Tibial artery (tissue), 4 donors: Measurements from ENCODE around the gene ZSCAN5C.
A peak's percentile ranks its signal among the peaks of the same experiment; 100 is the strongest.
"Not testable (repeated sequence)": the region's sequence is repeated elsewhere in the genome, so short reads cannot be mapped to it uniquely, and the experiment has no call there.

ENCODE experiments used
- DNase-seq, 2 donors: peaks; one replicate each; pipeline ENCODE4 v3.0.0-alpha.2; 2019
- H3K27ac ChIP-seq, 2 donors: fragments of 200-600 bp; sonication (generic) in 1 of 2; 1 replicate in 1 of 2; 2 replicates in 1 of 2; pipeline ENCODE4 v1.5.1; 2018 to 2019; ENCODE audit warnings: mild to moderate bottlenecking in 1 of 2
- H3K27me3 ChIP-seq, 2 donors: fragments of 200-600 bp; sonication (generic) in 1 of 2; one replicate each; pipeline versions ENCODE4 v1.5.1 to v1.6.0; 2016 to 2019
- H3K36me3 ChIP-seq, 3 donors: fragments of 200-600 bp; sonication (generic) in 2 of 3; one replicate each; pipeline ENCODE4 v1.5.1; 2016 to 2019; ENCODE audit warnings: mild to moderate bottlenecking in 2 of 3
- H3K4me1 ChIP-seq, 4 donors: fragments of 200-600 bp; sonication (generic) in 2 of 4; 1 replicate in 3 of 4; 2 replicates in 1 of 4; pipeline ENCODE4 v1.5.1; 2016 to 2019
- H3K4me3 ChIP-seq, 2 donors: fragments of 200-600 bp; sonication (generic) in 1 of 2; 1 replicate in 1 of 2; 2 replicates in 1 of 2; pipeline ENCODE4 v1.5.1; 2018 to 2019; ENCODE audit warnings: mild to moderate bottlenecking in 2 of 2
- H3K9me3 ChIP-seq, 3 donors: fragments of 200-600 bp; sonication (generic) in 1 of 3; one replicate each; pipeline ENCODE4 v1.5.1; 2016 to 2019
- intact Hi-C: fragments of 100-400 bp; cut with DNase I; formaldehyde crosslinking; loops from one replicate; pipeline ENCODE4 v1.15.0; 2023; ENCODE audit warnings: low total_unique reads
- TF ChIP-seq, protein P1 (sequence below), 2 experiments: fragments of 200-600 bp in 1 of 2; fragments of 450-650 bp in 1 of 2; IDR thresholded peaks; one replicate each; pipeline ENCODE4 v1.5.1; 2017 to 2019; ENCODE audit warnings: antibody characterized with exemption in 2 of 2, mild to moderate bottlenecking in 1 of 2, moderate library complexity in 1 of 2

ZSCAN5C gene

DNA sequence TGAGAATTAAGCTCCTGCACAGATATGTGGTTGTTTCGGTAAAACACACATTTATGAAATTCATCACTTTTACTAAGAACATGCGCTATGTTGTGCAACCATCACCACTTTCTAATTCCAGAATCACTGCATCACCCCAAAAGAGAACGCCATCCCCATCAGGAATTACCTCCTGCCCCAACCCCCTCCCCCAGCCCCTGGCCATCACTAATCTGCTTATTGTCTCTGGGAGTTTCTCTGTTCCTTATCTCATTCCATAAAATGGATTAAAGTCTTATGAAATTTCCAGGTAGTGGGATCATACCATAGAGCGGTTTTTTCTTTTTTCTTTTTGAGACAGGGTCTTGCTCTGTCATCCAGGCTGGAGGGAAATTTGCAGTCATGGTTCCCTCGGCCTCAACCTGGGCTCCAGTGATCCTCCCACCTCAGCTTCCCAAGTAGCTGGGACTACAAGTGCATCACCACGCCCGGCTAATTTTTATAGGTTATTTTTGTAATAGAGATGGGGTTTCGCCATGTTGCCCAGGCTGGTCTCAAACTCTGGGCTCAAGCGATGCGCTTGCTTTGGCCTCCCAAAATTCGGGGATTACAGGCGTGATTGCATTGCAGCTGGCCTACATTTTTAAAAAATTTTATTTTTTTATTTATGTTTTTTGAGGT, 8.0 kb upstream of the ZSCAN5C start:
- Histone ChIP-seq H3K4me1 (no peaks in the 10 kb centered on the region), H3K27ac (no peak overlapping the region), H3K36me3 (no peaks in the 10 kb centered on the region), H3K27me3 (no peaks in the 10 kb centered on the region), H3K9me3 (no peaks in the 10 kb centered on the region), H3K4me3 (no peak overlapping the region)
- intact Hi-C loops = no loop called here
- TF ChIP-seq, protein P1, sequence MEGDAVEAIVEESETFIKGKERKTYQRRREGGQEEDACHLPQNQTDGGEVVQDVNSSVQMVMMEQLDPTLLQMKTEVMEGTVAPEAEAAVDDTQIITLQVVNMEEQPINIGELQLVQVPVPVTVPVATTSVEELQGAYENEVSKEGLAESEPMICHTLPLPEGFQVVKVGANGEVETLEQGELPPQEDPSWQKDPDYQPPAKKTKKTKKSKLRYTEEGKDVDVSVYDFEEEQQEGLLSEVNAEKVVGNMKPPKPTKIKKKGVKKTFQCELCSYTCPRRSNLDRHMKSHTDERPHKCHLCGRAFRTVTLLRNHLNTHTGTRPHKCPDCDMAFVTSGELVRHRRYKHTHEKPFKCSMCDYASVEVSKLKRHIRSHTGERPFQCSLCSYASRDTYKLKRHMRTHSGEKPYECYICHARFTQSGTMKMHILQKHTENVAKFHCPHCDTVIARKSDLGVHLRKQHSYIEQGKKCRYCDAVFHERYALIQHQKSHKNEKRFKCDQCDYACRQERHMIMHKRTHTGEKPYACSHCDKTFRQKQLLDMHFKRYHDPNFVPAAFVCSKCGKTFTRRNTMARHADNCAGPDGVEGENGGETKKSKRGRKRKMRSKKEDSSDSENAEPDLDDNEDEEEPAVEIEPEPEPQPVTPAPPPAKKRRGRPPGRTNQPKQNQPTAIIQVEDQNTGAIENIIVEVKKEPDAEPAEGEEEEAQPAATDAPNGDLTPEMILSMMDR (IDR thresholded peaks at IDR 0.05) = no peak
- DNase-seq = no peak

DNA sequence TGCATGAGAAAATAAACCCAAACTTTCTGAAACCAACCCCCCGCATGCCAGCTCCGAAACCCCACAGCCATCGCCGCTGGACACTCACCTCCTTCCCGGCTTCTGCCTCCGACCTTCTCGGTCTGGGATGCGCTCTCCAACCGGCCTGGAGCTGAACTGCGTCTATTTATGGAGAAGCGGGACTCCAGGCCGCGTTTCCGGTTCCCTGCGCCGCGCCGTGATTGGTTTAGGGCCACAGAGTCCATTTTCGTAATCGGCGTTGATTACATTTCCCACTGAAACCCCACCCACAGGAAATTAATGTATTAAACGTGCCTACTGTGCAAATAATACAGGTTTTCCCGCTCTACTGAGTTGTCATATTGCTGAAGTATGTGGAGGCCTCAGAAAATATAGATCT, 4.4 kb upstream of the ZSCAN5C start, which contains the start of gene ZSCAN5B:
Gene ZSCAN5B (minus strand): TSS at position 138 of the 400 bp plus-strand sequence. CDS start 4,731 bp downstream, outside the sequence.
- DNase-seq, intact Hi-C loops, H3K27me3 ChIP-seq, H3K27ac ChIP-seq, H3K36me3 ChIP-seq, H3K4me1 ChIP-seq, H3K4me3 ChIP-seq, H3K9me3 ChIP-seq: not testable (repeated sequence)

DNA sequence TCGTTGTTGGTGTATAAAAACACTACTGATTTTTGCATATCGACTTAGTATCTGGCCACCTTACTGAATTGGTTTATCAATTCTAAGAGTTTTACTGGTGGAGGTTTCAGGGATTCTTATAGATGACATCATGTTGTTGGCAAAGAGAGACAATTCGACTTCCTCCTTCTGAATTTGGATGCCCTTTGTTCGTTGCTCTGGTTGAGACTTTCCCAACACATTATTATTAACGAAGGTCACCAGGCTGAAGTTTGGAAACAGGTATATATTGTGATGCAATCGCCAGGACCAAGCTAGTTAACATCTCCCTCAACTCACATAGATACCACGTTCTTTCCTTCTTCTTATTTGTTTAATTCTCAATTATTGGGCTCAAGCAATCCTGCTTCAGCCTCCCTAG, 2.4 kb upstream of the ZSCAN5C start:
- no peaks in the 10 kb centered on the region for H3K36me3 ChIP-seq
- TF ChIP-seq, protein P1 (IDR thresholded peaks at IDR 0.05) = no peak
- no peak for DNase-seq
- H3K27ac ChIP-seq = no peak overlapping the region
- H3K4me3 ChIP-seq = no peak overlapping the region
- no peaks in the 10 kb centered on the region for H3K4me1 ChIP-seq
- intact Hi-C loops = no loop called here
- no peaks in the 10 kb centered on the region for H3K27me3 ChIP-seq
- H3K9me3 ChIP-seq = no peaks in the 10 kb centered on the region

DNA sequence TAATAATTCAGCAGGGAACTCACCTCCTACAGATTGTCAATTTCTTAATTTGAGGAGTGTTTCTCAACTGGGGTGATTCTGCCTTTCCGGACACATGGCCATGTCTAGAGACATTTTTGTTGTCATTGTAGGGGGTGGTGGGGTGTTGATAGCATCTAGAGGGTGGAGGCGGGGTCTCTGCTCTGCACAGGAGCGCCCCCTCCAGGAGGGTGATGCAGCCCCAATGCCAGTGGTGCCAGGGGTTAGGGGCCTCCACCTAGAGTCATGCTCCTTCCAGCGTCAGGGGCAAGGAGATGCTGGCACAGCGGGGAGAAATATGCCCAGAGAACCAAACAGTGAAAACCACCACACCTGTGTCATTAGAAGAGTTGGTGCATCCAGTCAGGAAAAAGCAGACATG, 5.5 kb downstream of the ZSCAN5C start:
- H3K27ac ChIP-seq, H3K9me3 ChIP-seq, H3K4me1 ChIP-seq, intact Hi-C loops, H3K36me3 ChIP-seq, H3K4me3 ChIP-seq, H3K27me3 ChIP-seq, DNase-seq: not testable (repeated sequence)

DNA sequence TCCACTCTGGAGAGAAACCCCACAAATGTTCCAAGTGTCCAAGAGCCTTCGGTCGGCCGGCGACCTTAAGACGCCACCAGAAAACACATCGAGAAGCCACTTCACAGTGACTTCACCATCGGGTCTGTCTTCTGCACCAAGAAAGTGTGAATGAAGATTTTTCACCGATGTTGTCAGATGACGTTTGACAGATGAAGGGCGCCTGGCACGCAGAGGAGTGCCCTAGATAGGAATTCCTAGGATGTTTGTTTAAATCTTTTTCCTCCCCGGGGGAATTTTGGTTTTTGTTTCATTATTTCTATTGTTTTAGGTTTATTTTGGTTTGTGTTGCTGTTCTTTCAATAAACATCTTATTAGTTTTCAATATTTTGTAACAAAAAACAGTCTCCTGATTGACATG, 7.0 kb downstream of the ZSCAN5C start:
- Histone ChIP-seq H3K9me3 (no peaks in the 10 kb centered on the region), H3K36me3 (no peaks in the 10 kb centered on the region), H3K27ac (no peak overlapping the region), H3K4me3 (no peak overlapping the region), H3K4me1 (no peaks in the 10 kb centered on the region), H3K27me3 (no peaks in the 10 kb centered on the region)
- peak in 1 of 2 donors; percentile 25 for DNase-seq
- TF ChIP-seq, protein P1 (IDR thresholded peaks at IDR 0.05) = no peak
- intact Hi-C loops = no loop called here

DNA sequence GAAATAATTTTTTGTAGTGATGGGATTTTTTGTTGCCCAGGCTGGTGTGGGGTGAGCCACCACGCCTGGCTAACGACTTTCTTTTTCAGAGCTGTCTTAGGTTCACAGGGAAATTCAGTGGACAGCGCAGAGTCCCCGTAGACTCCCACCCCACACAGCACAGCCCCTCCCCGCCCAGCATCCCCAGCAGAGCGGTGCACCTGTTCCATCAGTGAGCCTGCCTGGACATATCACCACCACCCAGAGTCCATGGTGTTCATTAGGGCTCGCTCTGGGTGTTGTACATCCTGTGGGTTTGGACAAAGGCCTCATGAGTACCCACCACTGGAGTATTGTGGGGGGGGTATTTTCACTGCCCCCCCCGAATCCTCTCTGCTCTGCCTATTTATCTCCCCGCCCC, 8.0 kb downstream of the ZSCAN5C start:
- intact Hi-C loops = not testable (repeated sequence)
- peak in 1 of 2 donors; percentile 19 for DNase-seq

DNA sequence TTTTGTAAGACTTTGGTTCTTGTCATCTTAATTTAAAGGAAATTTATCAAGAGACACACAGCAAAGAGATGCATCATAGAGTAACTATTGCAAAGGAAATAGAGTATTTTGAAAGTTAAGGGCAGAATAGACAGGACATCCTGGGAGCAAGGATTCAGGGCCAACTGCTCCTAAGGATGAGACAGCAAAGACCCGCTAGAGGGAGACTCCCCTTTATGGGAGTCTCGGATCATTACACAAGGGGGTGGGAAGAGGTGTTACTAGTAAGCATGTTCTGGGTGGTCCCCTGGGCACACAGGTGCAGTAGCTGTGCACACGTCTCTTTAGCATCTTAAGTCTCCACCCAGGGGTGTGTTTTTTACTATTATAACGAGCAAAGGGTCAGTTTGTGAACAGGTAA, 9.6 kb downstream of the ZSCAN5C start:
- no peak for DNase-seq
- Histone ChIP-seq H3K36me3 (no peaks in the 10 kb centered on the region), H3K9me3 (no peaks in the 10 kb centered on the region), H3K4me3 (no peak overlapping the region), H3K27ac (no peak overlapping the region), H3K4me1 (no peaks in the 10 kb centered on the region), H3K27me3 (no peaks in the 10 kb centered on the region)
- TF ChIP-seq, protein P1 (IDR thresholded peaks at IDR 0.05) = no peak
- intact Hi-C loops = no loop called here

More for the DNA sequence above, 8.0 kb downstream of the ZSCAN5C start:
- not testable (repeated sequence) for H3K27ac ChIP-seq, H3K27me3 ChIP-seq, H3K4me3 ChIP-seq, H3K9me3 ChIP-seq, H3K4me1 ChIP-seq, H3K36me3 ChIP-seq
